K562 (cell line): ENCODE measurements around the gene SYVN1. TPM values are rescaled to one million over a fixed set of nuclear protein-coding genes. Genes with fewer than 3 reads are reported as not detected.

Source experiments
- EHMT2 ChIP-seq: fragments of 450-650 bp; IDR thresholded peaks from 2 replicates; pipeline ENCODE4 v1.6.1; 2018; ENCODE audit warnings: antibody characterized with exemption
- GTF2E2 ChIP-seq: fragments of 200-800 bp; sonication (Bioruptor generic); IDR thresholded peaks from 2 replicates; pipeline ENCODE4 v1.6.1; 2016; ENCODE audit warnings: missing genetic modification characterization, missing compliant biosample characterization
- NUFIP1 ChIP-seq: fragments of 450-650 bp; IDR thresholded peaks from 2 replicates; pipeline ENCODE4 v1.6.1; 2018; ENCODE audit not compliant: partially characterized antibody
- SP1 ChIP-seq: sonication (generic); formaldehyde crosslinking; IDR thresholded peaks from 2 replicates; pipeline ENCODE4 v1.8.1; 2022; ENCODE audit warnings: mild to moderate bottlenecking, missing genetic modification reagents
- ZNF12 ChIP-seq: sonication (generic); formaldehyde crosslinking; IDR thresholded peaks from 2 replicates; pipeline ENCODE4 v1.4.0; 2020; ENCODE audit warnings: mild to moderate bottlenecking, missing genetic modification reagents
- polyA plus RNA-seq, 8 experiments: library from polyadenylated mRNA; depleted of rRNA in 4 of 8; stranded (reverse) in 5 of 8; unstranded in 3 of 8; fragments of >200 nt; fragmentation: Nextera tagmentation in 2 of 8; fragmentation: Illumina TruSeq in 1 of 8; extraction: Ambion mirVana in 2 of 8; extraction: Trizol in 1 of 8; gene quantifications; 2 replicates each; pipeline versions ENCODE4 v1.2.1 to v1.2.3, GENCODE V29; 2011 to 2014; ENCODE audit warnings: inconsistent platforms in 1 of 8, missing spikeins in 1 of 8
- total RNA-seq, 7 experiments: library from RNA; depleted of rRNA in 6 of 7; stranded (reverse); fragments of >200 nt in 6 of 7; fragmentation: Illumina TruSeq in 2 of 7; extraction: Trizol in 2 of 7; gene quantifications; 2 replicates each; pipeline versions ENCODE4 v1.2.1 to v1.2.3, GENCODE V29; 2011 to 2021; ENCODE audit warnings: low replicate concordance in 1 of 7
- TF ChIP-seq, protein P1 (sequence below), 2 experiments: fragments of 450-650 bp in 1 of 2; sonication (generic) in 1 of 2; formaldehyde crosslinking in 1 of 2; IDR thresholded peaks; 2 replicates each; pipeline versions ENCODE4 v1.7.1 to v1.9.0; 2016 to 2022; ENCODE audit warnings: inconsistent platforms in 1 of 2, mild to moderate bottlenecking in 1 of 2, missing genetic modification reagents in 1 of 2
- TF ChIP-seq, protein P2 (sequence below): fragments of 450-650 bp; formaldehyde crosslinking; IDR thresholded peaks from 2 replicates; pipeline ENCODE4 v1.4.0; 2020; ENCODE audit warnings: mild to moderate bottlenecking, moderate library complexity
- TF ChIP-seq, protein P3 (sequence below): fragments of 450-650 bp; IDR thresholded peaks from 2 replicates; pipeline ENCODE4 v1.6.1; 2018; ENCODE audit not compliant: partially characterized antibody
- TF ChIP-seq, protein P4 (sequence below): fragments of 200-400 bp; formaldehyde crosslinking; IDR thresholded peaks from 2 replicates; pipeline ENCODE4 v1.6.1; 2017; ENCODE audit warnings: mild to moderate bottlenecking, low read depth, low read length, moderate library complexity

Gene SYVN1
- total and polyA plus RNA-seq, 9 of the 15 experiments (the other 6 are each of a cell fraction or from before 2014, with no cell fraction given): 0.41 to 47.4 (median 9.9) TPM

GRCh38 chr11:65110354-65110861 is 23.9 kb downstream of the SYVN1 start (continued):
- TF ChIP-seq, protein P1, sequence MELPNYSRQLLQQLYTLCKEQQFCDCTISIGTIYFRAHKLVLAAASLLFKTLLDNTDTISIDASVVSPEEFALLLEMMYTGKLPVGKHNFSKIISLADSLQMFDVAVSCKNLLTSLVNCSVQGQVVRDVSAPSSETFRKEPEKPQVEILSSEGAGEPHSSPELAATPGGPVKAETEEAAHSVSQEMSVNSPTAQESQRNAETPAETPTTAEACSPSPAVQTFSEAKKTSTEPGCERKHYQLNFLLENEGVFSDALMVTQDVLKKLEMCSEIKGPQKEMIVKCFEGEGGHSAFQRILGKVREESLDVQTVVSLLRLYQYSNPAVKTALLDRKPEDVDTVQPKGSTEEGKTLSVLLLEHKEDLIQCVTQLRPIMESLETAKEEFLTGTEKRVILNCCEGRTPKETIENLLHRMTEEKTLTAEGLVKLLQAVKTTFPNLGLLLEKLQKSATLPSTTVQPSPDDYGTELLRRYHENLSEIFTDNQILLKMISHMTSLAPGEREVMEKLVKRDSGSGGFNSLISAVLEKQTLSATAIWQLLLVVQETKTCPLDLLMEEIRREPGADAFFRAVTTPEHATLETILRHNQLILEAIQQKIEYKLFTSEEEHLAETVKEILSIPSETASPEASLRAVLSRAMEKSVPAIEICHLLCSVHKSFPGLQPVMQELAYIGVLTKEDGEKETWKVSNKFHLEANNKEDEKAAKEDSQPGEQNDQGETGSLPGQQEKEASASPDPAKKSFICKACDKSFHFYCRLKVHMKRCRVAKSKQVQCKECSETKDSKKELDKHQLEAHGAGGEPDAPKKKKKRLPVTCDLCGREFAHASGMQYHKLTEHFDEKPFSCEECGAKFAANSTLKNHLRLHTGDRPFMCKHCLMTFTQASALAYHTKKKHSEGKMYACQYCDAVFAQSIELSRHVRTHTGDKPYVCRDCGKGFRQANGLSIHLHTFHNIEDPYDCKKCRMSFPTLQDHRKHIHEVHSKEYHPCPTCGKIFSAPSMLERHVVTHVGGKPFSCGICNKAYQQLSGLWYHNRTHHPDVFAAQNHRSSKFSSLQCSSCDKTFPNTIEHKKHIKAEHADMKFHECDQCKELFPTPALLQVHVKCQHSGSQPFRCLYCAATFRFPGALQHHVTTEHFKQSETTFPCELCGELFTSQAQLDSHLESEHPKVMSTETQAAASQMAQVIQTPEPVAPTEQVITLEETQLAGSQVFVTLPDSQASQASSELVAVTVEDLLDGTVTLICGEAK (IDR thresholded peaks at IDR 0.05): no peak
- TF ChIP-seq, protein P1 (CRISPR knock-in tag; IDR thresholded peaks at IDR 0.05): no peak
- no peak for TF ChIP-seq ZNF12 (CRISPR knock-in tag)
- TF ChIP-seq EHMT2: no peak
- TF ChIP-seq, protein P2, sequence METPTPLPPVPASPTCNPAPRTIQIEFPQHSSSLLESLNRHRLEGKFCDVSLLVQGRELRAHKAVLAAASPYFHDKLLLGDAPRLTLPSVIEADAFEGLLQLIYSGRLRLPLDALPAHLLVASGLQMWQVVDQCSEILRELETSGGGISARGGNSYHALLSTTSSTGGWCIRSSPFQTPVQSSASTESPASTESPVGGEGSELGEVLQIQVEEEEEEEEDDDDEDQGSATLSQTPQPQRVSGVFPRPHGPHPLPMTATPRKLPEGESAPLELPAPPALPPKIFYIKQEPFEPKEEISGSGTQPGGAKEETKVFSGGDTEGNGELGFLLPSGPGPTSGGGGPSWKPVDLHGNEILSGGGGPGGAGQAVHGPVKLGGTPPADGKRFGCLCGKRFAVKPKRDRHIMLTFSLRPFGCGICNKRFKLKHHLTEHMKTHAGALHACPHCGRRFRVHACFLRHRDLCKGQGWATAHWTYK (CRISPR knock-in tag): no peak
- TF ChIP-seq, protein P3, sequence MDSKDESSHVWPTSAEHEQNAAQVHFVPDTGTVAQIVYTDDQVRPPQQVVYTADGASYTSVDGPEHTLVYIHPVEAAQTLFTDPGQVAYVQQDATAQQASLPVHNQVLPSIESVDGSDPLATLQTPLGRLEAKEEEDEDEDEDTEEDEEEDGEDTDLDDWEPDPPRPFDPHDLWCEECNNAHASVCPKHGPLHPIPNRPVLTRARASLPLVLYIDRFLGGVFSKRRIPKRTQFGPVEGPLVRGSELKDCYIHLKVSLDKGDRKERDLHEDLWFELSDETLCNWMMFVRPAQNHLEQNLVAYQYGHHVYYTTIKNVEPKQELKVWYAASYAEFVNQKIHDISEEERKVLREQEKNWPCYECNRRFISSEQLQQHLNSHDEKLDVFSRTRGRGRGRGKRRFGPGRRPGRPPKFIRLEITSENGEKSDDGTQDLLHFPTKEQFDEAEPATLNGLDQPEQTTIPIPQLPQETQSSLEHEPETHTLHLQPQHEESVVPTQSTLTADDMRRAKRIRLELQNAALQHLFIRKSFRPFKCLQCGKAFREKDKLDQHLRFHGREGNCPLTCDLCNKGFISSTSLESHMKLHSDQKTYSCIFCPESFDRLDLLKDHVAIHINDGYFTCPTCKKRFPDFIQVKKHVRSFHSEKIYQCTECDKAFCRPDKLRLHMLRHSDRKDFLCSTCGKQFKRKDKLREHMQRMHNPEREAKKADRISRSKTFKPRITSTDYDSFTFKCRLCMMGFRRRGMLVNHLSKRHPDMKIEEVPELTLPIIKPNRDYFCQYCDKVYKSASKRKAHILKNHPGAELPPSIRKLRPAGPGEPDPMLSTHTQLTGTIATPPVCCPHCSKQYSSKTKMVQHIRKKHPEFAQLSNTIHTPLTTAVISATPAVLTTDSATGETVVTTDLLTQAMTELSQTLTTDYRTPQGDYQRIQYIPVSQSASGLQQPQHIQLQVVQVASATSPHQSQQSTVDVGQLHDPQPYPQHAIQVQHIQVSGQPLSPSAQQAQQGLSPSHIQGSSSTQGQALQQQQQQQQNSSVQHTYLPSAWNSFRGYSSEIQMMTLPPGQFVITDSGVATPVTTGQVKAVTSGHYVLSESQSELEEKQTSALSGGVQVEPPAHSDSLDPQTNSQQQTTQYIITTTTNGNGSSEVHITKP: no peak
- TF ChIP-seq SP1 (CRISPR knock-in tag): peak; percentile 67
- TF ChIP-seq, protein P4, sequence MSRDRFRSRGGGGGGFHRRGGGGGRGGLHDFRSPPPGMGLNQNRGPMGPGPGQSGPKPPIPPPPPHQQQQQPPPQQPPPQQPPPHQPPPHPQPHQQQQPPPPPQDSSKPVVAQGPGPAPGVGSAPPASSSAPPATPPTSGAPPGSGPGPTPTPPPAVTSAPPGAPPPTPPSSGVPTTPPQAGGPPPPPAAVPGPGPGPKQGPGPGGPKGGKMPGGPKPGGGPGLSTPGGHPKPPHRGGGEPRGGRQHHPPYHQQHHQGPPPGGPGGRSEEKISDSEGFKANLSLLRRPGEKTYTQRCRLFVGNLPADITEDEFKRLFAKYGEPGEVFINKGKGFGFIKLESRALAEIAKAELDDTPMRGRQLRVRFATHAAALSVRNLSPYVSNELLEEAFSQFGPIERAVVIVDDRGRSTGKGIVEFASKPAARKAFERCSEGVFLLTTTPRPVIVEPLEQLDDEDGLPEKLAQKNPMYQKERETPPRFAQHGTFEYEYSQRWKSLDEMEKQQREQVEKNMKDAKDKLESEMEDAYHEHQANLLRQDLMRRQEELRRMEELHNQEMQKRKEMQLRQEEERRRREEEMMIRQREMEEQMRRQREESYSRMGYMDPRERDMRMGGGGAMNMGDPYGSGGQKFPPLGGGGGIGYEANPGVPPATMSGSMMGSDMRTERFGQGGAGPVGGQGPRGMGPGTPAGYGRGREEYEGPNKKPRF: no peak
- TF ChIP-seq GTF2E2 (tag): no peak
- TF ChIP-seq NUFIP1: no peak
